ENCODE measurements around the gene CRAMP1.

CRAMP1 gene

GRCh38 chr16:1677339-1677738, 65.2 kb downstream of the CRAMP1 start:
- no peak for TF ChIP-seq CTCF (conservative IDR thresholded peaks at IDR 0.05; ENCODE audit: low read depth)
- peak overlapping the region; percentile 89 for H3K27ac ChIP-seq
- POLR2A ChIA-PET (ENCODE audit: low non-redundant PET) = interaction anchor here (0.7 to 1.5 kb wide), 3 partner anchors 24 to 31 kb away, joined by 3 to 5 read pairs (median 4); partner anchors contain the start of gene MAPK8IP3
- CTCF ChIA-PET = interaction anchor here (0.6 to 2.0 kb wide), 3 partner anchors 28 to 46 kb away, joined by 3 to 14 read pairs (median 3); partner anchors contain the start of gene MAPK8IP3
- no peak for DNase-seq (ENCODE audit: low spot score)

GRCh38 chr16:1677942-1678499, 65.9 kb downstream of the CRAMP1 start, which contains the start of gene JPT2:
TSS of gene JPT2 (plus strand) at chr16:1678279. CDS start at chr16:1678313, 34 bp downstream.
- DNase-seq (ENCODE audit: low spot score) = peak; percentile 98
- H3K27ac ChIP-seq = peak within 1 kb of the TSS; percentile 89
- ChIA-PET POLR2A (ENCODE audit: low non-redundant PET) (interaction anchor here (0.6 to 1.5 kb wide), 4 partner anchors 24 to 212 kb away, joined by 3 to 5 read pairs (median 4); partner anchors contain the start of gene MAPK8IP3), CTCF (interaction anchor here (0.6 to 2.0 kb wide), 4 partner anchors 9 to 67 kb away, joined by 3 to 14 read pairs (median 4); partner anchors contain the start of gene MAPK8IP3)
- no peak for TF ChIP-seq CTCF (conservative IDR thresholded peaks at IDR 0.05; ENCODE audit: low read depth)

GRCh38 chr16:1678500-1679098, 66.4 kb downstream of the CRAMP1 start:
- no peak for TF ChIP-seq CTCF (conservative IDR thresholded peaks at IDR 0.05; ENCODE audit: low read depth)
- ChIA-PET CTCF (interaction anchor here (0.6 to 2.0 kb wide), 3 partner anchors 10 to 66 kb away, joined by 3 to 14 read pairs (median 5); partner anchors contain the start of gene MAPK8IP3), POLR2A (ENCODE audit: low non-redundant PET) (interaction anchor here (0.6 to 1.5 kb wide), 3 partner anchors 23 to 213 kb away, joined by 3 to 5 read pairs (median 4); partner anchors contain the start of gene MAPK8IP3)
- peak; percentile 30 for DNase-seq (ENCODE audit: low spot score)
- peak overlapping the region; percentile 89 for H3K27ac ChIP-seq

GRCh38 chr16:1680361-1680760, 68.2 kb downstream of the CRAMP1 start:
- peak overlapping the region; percentile 89 for H3K27ac ChIP-seq
- ChIA-PET POLR2A (ENCODE audit: low non-redundant PET) (no interaction called here), CTCF (interaction anchor here (0.6 kb wide), 2 partner anchors 42 to 317 kb away, joined by 3 to 4 read pairs; no protein-coding TSS in a partner anchor)
- TF ChIP-seq CTCF (conservative IDR thresholded peaks at IDR 0.05; ENCODE audit: low read depth) = no peak
- no peak for DNase-seq (ENCODE audit: low spot score)

- peak overlapping the region; percentile 51 for H3K27ac ChIP-seq
- CTCF ChIA-PET = interaction anchor here (0.6 kb wide), 1 partner anchor 42 kb away, joined by 3 read pairs; no protein-coding TSS in a partner anchor
- POLR2A ChIA-PET (ENCODE audit: low non-redundant PET) = no interaction called here
- no peak for TF ChIP-seq CTCF (conservative IDR thresholded peaks at IDR 0.05; ENCODE audit: low read depth)
- DNase-seq (ENCODE audit: low spot score) = no peak
These were observed 68.9 kb downstream of the CRAMP1 start for GRCh38 chr16:1681032-1681431.

- POLR2A ChIA-PET (ENCODE audit: low non-redundant PET) = no interaction called here
- TF ChIP-seq CTCF (conservative IDR thresholded peaks at IDR 0.05; ENCODE audit: low read depth) = no peak
- CTCF ChIA-PET = no interaction called here
- no peak for DNase-seq (ENCODE audit: low spot score)
- H3K27ac ChIP-seq = peak overlapping the region; percentile 87
These were observed 75.5 kb downstream of the CRAMP1 start for GRCh38 chr16:1687427-1688316.

Data from RWPE1 (cell line).